Nephron (organoid): ENCODE results near the gene DTD2.

Source experiments
- H3K27ac Mint-ChIP-seq, 3 experiments: 2 replicates each; pipeline ENCODE4 v1.8.0; 2020; ENCODE audit warnings: mixed read lengths in 3 of 3, mild to moderate bottlenecking in 2 of 3, moderate library complexity in 1 of 3
- H3K27me3 Mint-ChIP-seq: 2 replicates; pipeline ENCODE4 v1.8.0; 2021; ENCODE audit warnings: low read depth, mild to moderate bottlenecking, moderate library complexity, mixed read lengths
- H3K36me3 Mint-ChIP-seq: 2 replicates; pipeline ENCODE4 v1.8.0; 2020; ENCODE audit warnings: low read depth, mixed read lengths
- H3K4me1 Mint-ChIP-seq: 2 replicates; pipeline ENCODE4 v1.8.0; 2020; ENCODE audit warnings: mixed read lengths
- H3K4me3 Mint-ChIP-seq, 3 experiments: 2 replicates each; pipeline ENCODE4 v1.8.0; 2020; ENCODE audit warnings: mild to moderate bottlenecking in 3 of 3, mixed read lengths in 3 of 3, moderate library complexity in 2 of 3
- H3K9me3 Mint-ChIP-seq: 2 replicates; pipeline ENCODE4 v1.8.0; 2020; ENCODE audit warnings: mixed read lengths
- CTCF ChIP-seq, 3 experiments: fragments of 200-600 bp; sonication (generic); IDR thresholded peaks; one replicate each; pipeline ENCODE4 v1.5.0; 2021; ENCODE audit warnings: antibody characterized with exemption in 3 of 3; ENCODE audit not compliant: unreplicated experiment in 3 of 3

The DTD2 gene

DNA sequence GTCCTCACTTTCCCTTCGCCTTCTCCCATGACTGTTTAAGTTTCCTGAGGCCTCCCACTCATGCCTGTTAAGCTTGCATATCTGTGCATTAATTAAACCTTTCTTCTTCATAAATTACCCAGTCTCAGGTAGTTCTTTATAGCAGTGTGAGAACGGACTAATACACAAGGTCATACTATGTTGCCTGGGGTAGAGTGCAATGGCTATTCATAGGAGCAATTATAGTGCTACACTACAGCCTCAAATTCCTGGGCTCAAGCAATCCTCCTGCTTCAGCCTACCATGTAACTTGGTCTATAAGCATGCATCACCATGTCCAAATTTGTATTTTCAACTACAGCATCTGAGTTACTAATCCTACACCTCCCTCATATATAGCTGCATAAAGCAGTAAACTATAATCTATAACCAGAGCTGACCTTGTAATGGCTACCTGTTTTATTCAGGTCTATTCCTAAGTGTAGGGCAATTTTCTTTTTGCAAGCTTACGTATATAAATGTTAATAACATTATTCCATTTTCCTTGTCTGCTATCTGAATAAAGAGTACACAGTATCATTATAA lies 55.9 kb downstream of the DTD2 start:
- TF ChIP-seq CTCF (IDR thresholded peaks at IDR 0.05; ENCODE audit: unreplicated experiment in 3 of 3): no peak
- no peak overlapping the region for H3K4me3 Mint-ChIP-seq
- no peaks in the 10 kb centered on the region for H3K9me3 Mint-ChIP-seq
- no peaks in the 10 kb centered on the region for H3K4me1 Mint-ChIP-seq
- H3K27ac Mint-ChIP-seq: peak overlapping the region in 1 of 3 experiments; percentile 61
- H3K27me3 Mint-ChIP-seq: no peaks in the 10 kb centered on the region
- H3K36me3 Mint-ChIP-seq: peaks cover 29% of the 10 kb centered on the region

GRCh38 chr14:31400031-31400638 lies 57.2 kb downstream of the DTD2 start:
- H3K9me3 Mint-ChIP-seq: no peaks in the 10 kb centered on the region
- H3K27ac Mint-ChIP-seq: no peak overlapping the region
- no peak for TF ChIP-seq CTCF (IDR thresholded peaks at IDR 0.05; ENCODE audit: unreplicated experiment in 3 of 3)
- no peaks in the 10 kb centered on the region for H3K4me1 Mint-ChIP-seq
- H3K4me3 Mint-ChIP-seq: no peak overlapping the region
- H3K27me3 Mint-ChIP-seq: no peaks in the 10 kb centered on the region
- H3K36me3 Mint-ChIP-seq: peaks cover 35% of the 10 kb centered on the region
